Stimulated activated effector memory CD8-positive, alpha-beta T cell treated with anti-CD3 and anti-CD28 coated beads, Interleukin-12 subunit alpha, Interleukin-12 subunit beta, amount 100 ng/mL, for 72 hours (primary cell): Measurements from ENCODE around the gene NUDT14.

Experiments
- ATAC-seq: fragments of 150-1000 bp; cut with Tn5 transposase; 2 replicates; pipeline ENCODE4 v1.10.0; 2021
- DNase-seq, 2 donors: peaks; one replicate each; pipeline ENCODE4 v3.0.0; 2021 to 2022; ENCODE audit warnings: low spot score in 2 of 2
- H3K27ac Mint-ChIP-seq: one replicate; pipeline ENCODE4 v1.8.0; 2022; ENCODE audit warnings: mild to moderate bottlenecking, mixed read lengths
- H3K36me3 Mint-ChIP-seq: one replicate; pipeline ENCODE4 v1.8.0; 2022; ENCODE audit warnings: mild to moderate bottlenecking, mixed read lengths
- H3K4me1 Mint-ChIP-seq: one replicate; pipeline ENCODE4 v1.8.0; 2022; ENCODE audit warnings: mixed read lengths
- H3K4me3 Mint-ChIP-seq: one replicate; pipeline ENCODE4 v1.8.0; 2022; ENCODE audit warnings: mild to moderate bottlenecking, mixed read lengths
- H3K9me3 Mint-ChIP-seq: one replicate; pipeline ENCODE4 v1.8.0; 2022; ENCODE audit warnings: mixed read lengths

The NUDT14 gene

GRCh38 chr14:105153739-105154475, 27.2 kb downstream of the NUDT14 start:
- Mint-ChIP-seq H3K4me1 (no peaks in the 10 kb centered on the region), H3K36me3 (no peaks in the 10 kb centered on the region), H3K9me3 (no peaks in the 10 kb centered on the region), H3K27ac (no peak overlapping the region), H3K4me3 (no peak overlapping the region)
- DNase-seq: no peak
- ATAC-seq: no peak

GRCh38 chr14:105153331-105153731, 27.8 kb downstream of the NUDT14 start:
- Mint-ChIP-seq H3K9me3 (no peaks in the 10 kb centered on the region), H3K4me1 (no peaks in the 10 kb centered on the region), H3K27ac (no peak overlapping the region), H3K36me3 (no peaks in the 10 kb centered on the region), H3K4me3 (no peak overlapping the region)
- no peak for ATAC-seq
- DNase-seq: no peak

- Mint-ChIP-seq H3K9me3 (no peaks in the 10 kb centered on the region), H3K4me1 (no peaks in the 10 kb centered on the region)
- ATAC-seq: no peak
Observed at GRCh38 chr14:105152794-105153241, 28.3 kb downstream of the NUDT14 start.

GRCh38 chr14:105151838-105152793, 29.0 kb downstream of the NUDT14 start:
- Mint-ChIP-seq H3K4me1 (no peaks in the 10 kb centered on the region), H3K9me3 (no peaks in the 10 kb centered on the region), H3K36me3 (no peaks in the 10 kb centered on the region), H3K4me3 (no peak overlapping the region), H3K27ac (no peak overlapping the region)
- ATAC-seq: no peak
- DNase-seq: no peak

More at GRCh38 chr14:105152794-105153241, 28.3 kb downstream of the NUDT14 start:
- H3K36me3 Mint-ChIP-seq: no peaks in the 10 kb centered on the region
- DNase-seq: no peak
- no peak overlapping the region for H3K27ac Mint-ChIP-seq
- H3K4me3 Mint-ChIP-seq: no peak overlapping the region

- Mint-ChIP-seq H3K27ac (no peak overlapping the region), H3K4me1 (no peaks in the 10 kb centered on the region), H3K4me3 (no peak overlapping the region), H3K36me3 (no peaks in the 10 kb centered on the region), H3K9me3 (no peaks in the 10 kb centered on the region)
- DNase-seq (no peak), ATAC-seq (no peak)
Observed at GRCh38 chr14:105151084-105151837, 29.9 kb downstream of the NUDT14 start.

- no peak for ATAC-seq
- no peak for DNase-seq
- H3K4me1 Mint-ChIP-seq: no peaks in the 10 kb centered on the region
- no peaks in the 10 kb centered on the region for H3K9me3 Mint-ChIP-seq
- H3K4me3 Mint-ChIP-seq: no peak overlapping the region
- H3K27ac Mint-ChIP-seq: no peak overlapping the region
- no peaks in the 10 kb centered on the region for H3K36me3 Mint-ChIP-seq
Observed at GRCh38 chr14:105150368-105151083, 30.6 kb downstream of the NUDT14 start.

GRCh38 chr14:105150026-105150367, 31.1 kb downstream of the NUDT14 start:
- H3K9me3 Mint-ChIP-seq: no peaks in the 10 kb centered on the region
- H3K4me1 Mint-ChIP-seq: no peaks in the 10 kb centered on the region

GRCh38 chr14:105149146-105149781, 31.8 kb downstream of the NUDT14 start:
- Mint-ChIP-seq H3K36me3 (no peaks in the 10 kb centered on the region), H3K9me3 (no peaks in the 10 kb centered on the region), H3K27ac (no peak overlapping the region), H3K4me3 (no peak overlapping the region), H3K4me1 (no peaks in the 10 kb centered on the region)
- ATAC-seq: no peak
- DNase-seq: no peak

More at GRCh38 chr14:105150026-105150367, 31.1 kb downstream of the NUDT14 start:
- H3K4me3 Mint-ChIP-seq: no peak overlapping the region
- no peaks in the 10 kb centered on the region for H3K36me3 Mint-ChIP-seq
- H3K27ac Mint-ChIP-seq: no peak overlapping the region
- ATAC-seq (no peak), DNase-seq (no peak)

- H3K36me3 Mint-ChIP-seq: no peaks in the 10 kb centered on the region
- DNase-seq (no peak), ATAC-seq (no peak)
- no peaks in the 10 kb centered on the region for H3K9me3 Mint-ChIP-seq
- H3K4me3 Mint-ChIP-seq: no peak overlapping the region
- H3K4me1 Mint-ChIP-seq: no peaks in the 10 kb centered on the region
- H3K27ac Mint-ChIP-seq: no peak overlapping the region
Observed at GRCh38 chr14:105148604-105149145, 32.4 kb downstream of the NUDT14 start.

GRCh38 chr14:105147671-105148603, 33.2 kb downstream of the NUDT14 start:
- no peaks in the 10 kb centered on the region for H3K9me3 Mint-ChIP-seq

GRCh38 chr14:105146976-105147635, 34.0 kb downstream of the NUDT14 start:
- Mint-ChIP-seq H3K36me3 (no peaks in the 10 kb centered on the region), H3K4me3 (no peak overlapping the region), H3K4me1 (no peaks in the 10 kb centered on the region), H3K27ac (no peak overlapping the region), H3K9me3 (no peaks in the 10 kb centered on the region)
- ATAC-seq (no peak), DNase-seq (no peak)

More at GRCh38 chr14:105147671-105148603, 33.2 kb downstream of the NUDT14 start:
- no peak for DNase-seq
- Mint-ChIP-seq H3K36me3 (no peaks in the 10 kb centered on the region), H3K4me3 (no peak overlapping the region), H3K4me1 (no peaks in the 10 kb centered on the region), H3K27ac (no peak overlapping the region)
- no peak for ATAC-seq

- H3K4me3 Mint-ChIP-seq: no peak overlapping the region
- no peaks in the 10 kb centered on the region for H3K9me3 Mint-ChIP-seq
Observed at GRCh38 chr14:105146181-105146975, 34.7 kb downstream of the NUDT14 start.

More at GRCh38 chr14:105146181-105146975, 34.7 kb downstream of the NUDT14 start:
- ATAC-seq (no peak), DNase-seq (no peak)
- Mint-ChIP-seq H3K36me3 (no peaks in the 10 kb centered on the region), H3K27ac (no peak overlapping the region), H3K4me1 (no peaks in the 10 kb centered on the region)
